ENCODE measurements around the gene B3GNT7. TPM values are rescaled to one million over a fixed set of nuclear protein-coding genes. Genes with fewer than 3 reads are reported as not detected.
"Not testable (repeated sequence)": the region's sequence is repeated elsewhere in the genome, so short reads cannot be mapped to it uniquely, and the experiment has no call there.

The B3GNT7 gene
- total RNA-seq, 1 donor from 2014 or later, result not detected

DNA sequence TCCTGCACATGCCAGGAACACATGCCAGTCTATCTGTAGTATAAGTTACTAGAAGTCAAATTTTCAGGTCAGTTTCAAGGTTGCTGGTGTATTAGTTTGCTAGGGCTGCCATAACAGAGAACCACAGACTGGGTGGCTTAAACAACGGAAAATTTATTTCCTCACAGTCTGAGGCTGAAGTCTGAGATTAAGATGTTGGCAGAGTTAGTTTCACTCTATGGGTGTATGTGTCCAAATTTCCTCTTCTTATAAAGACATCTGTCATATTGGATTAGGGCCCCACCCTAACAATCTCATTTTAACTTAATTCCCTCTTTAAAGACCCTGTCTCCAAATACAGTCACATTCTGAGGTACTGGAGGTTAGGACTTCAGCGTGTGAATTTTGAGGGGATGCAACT is 26.5 kb downstream of the B3GNT7 start:
- intact Hi-C loops (cut with micrococcal nuclease), result no loop called here

GRCh38 chr2:231423176-231423575 is 27.7 kb downstream of the B3GNT7 start:
- intact Hi-C loops (cut with micrococcal nuclease), result no loop called here

DNA sequence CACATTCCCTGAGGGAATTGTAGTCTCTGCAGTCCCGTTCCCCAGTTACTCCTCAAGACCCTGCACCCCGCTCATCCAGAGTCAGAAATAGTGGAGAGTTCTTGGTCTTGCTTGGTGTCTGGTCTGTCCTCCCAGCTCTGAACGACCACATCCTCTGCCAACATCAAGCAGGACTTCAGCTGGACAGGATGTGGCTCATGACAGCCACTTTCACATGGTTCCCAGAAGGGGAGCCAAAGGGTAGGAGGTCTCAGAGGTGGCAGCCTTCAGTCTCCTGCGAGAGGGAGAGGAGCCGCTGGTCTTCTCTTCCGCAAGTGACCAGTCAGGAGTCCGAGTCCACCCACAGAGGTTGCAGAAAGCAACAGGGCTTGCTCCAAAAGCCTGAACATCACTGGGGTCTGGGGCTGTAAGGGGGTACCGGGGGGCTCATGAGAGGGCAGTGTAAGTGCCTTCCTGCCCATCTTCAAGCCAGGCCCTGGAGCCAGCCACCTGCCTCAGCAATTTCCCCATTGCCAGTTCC is 29.8 kb downstream of the B3GNT7 start:
- intact Hi-C loops (cut with micrococcal nuclease), result no loop called here

DNA sequence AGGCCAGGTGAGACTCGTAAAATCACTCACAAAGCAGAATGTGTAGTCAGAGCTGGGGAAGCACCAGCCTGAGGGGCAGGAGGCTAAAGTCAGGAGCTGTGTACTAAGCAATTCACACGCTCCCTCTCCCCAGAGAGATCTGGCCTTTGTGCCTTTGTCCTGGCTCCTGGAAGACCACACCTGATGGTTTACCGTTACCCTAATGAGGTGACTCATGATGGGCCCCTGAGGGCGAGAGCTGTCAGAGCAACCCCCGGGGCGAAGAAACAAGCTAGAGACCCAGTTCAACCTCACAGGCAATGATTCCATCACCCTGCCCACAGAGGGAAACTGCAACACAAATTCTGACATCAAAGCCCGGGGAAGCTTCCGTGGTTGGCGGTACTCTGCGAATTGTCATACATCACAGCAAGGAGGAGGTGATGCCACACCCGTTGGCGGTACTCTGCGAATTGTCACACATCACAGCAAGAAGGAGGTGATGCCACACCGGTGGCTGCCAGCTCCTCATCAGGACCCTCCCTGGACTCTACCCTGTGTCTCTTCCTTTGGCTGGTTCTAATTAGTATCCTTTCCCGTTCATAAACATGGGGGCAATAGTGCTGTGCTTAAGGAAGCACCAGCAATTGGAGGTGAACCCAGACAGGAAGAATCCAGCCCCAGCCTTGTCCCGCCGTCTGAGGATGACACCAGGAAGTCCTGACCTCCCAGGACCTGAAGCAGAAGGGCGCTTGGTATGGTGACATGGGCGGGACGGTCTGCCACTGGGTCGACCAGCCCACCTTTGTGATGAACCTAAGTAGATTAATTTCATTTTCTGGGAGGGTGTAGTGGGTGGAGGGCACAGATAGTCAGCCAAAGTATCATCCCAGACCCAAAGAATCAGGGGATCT is 30.5 kb downstream of the B3GNT7 start:
- intact Hi-C loops (cut with micrococcal nuclease), result no loop called here

GRCh38 chr2:231427116-231427515 is 31.6 kb downstream of the B3GNT7 start:
- intact Hi-C loops (cut with micrococcal nuclease), result no loop called here

DNA sequence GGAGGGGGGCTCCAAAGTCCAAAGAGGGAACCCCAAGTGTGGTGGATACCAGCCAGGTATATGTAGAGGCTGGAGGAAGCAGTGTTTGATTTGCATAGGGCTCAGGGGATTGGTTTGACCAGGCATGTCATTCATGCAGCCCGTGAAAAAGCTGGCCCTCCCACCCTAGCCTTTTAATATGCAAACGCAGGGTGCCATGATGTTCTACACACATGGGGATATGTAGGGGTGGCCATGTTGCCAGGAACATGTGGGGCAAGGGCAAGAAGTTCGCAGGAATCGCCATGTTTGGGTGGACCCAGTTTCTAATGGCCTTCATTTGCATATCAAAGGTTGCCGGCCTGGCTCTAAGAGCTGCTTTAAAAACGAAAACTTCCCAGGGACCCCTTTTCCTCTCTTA is 33.6 kb downstream of the B3GNT7 start:
- intact Hi-C loops (cut with micrococcal nuclease), result no loop called here

DNA sequence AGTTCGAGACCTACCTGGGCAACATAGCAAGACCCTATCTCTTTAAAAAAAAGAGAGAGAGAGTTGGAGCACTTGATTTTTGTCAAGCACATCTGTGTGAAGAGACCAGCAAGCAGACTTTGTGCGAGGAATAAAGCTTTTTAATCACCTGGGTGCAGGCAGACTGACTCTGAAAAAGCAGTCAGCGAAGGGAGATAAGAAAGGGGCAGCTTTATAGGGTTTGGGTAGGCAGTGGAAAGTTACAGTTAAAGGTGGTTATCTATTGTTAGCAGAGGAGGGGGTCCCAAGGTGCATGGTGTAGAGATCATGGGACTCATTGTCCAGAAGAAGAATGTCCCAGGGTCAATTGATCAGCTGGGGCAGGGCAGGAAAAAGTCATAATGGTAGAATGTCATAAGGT is 34.4 kb downstream of the B3GNT7 start:
- intact Hi-C loops (cut with micrococcal nuclease), result no loop called here

DNA sequence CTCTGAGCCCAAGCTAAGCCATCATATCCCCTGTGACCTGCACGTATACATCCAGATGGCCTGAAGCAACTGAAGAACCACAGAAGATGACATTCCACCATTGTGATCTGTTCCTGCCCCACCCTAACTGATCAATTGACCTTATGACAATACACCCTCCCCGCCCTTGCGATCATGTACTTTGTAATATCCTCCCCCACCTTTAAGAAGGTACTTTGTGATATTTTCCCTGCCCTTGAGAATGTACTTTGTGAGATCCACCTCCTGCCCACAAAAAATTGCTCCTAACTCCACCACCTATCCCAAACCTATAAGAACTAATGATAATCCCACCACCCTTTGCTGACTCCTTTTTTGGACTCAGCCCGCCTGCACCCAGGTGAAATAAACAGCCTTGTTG is 34.9 kb downstream of the B3GNT7 start:
- intact Hi-C loops (cut with micrococcal nuclease), result not testable (repeated sequence)

GRCh38 chr2:231431606-231432005 is 36.1 kb downstream of the B3GNT7 start:
- intact Hi-C loops (cut with micrococcal nuclease), result no loop called here

DNA sequence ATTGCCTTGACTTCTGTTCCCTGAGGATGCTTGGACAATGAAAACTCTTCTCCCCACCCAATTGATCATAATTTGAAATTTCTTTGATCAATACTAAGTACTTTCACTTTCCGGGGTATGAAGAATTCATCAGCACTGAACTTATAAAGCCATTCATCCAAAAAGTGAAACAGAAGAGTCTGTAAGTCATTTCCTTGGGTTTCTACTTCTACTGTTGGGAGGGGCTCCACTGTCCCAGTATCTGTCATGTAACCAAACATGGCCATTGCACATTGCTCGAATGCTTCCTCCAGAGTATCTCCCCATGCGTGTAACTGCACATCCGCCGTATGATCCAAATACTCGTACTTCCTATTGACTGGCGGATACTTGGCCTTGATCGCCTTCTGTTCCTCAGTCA is 38.5 kb downstream of the B3GNT7 start:
- intact Hi-C loops (cut with micrococcal nuclease), result no loop called here

DNA sequence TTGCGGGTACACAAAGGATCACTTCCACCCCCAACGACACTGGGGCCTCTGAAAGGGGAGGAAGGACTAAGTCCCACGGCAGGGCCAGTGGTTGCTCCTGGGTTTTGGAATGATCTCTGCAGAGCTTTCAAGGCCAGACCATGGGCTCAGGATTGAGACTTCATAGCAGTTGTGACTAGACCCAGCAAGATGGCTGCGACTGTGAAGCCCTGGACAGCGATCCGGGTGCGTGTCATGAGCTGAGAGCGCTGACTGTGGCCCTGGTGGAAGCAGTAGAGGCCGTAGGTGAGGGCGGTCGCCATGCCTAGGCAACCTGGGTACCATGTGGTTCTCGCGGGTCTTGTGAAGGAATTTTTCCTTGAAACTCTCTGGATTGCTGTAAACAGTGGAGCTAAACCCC is 41.4 kb downstream of the B3GNT7 start:
- intact Hi-C loops (cut with micrococcal nuclease), result no loop called here

DNA sequence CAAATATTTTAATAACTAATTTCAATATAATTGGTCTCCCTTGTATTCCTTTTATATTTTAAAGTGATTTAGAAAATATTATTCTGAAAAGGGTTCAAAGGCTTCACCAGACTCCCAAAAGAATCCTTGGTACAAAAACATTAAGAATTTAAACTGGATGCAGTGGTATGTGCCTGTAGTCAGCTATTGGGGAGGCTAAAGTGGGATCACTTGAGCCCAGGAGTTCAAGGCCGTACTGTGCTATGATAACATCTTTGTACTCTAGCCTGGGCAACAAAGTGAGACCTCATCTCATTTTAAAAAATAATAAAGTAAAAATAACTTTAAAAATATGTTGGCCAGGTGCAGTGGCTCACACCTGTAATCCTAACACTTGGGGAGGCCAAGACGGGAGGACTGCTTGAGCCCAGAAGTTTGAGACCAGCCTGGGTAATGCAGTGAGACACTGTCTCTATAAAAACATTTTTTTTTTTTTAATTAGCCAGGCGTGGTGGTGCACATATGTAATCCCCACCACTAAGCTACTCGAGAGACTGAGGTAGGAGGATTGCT is 54.1 kb downstream of the B3GNT7 start:
- intact Hi-C loops (cut with micrococcal nuclease), result no loop called here

- intact Hi-C loops (cut with micrococcal nuclease), result no loop called here
Measured at GRCh38 chr2:231450548-231450989, 55.1 kb downstream of the B3GNT7 start.

Other genes with a start within 250 kb of the B3GNT7 start
- gene ARMC9, start 197.1 kb upstream of the B3GNT7 start, total RNA-seq, result 0.50 and 1.1 TPM in 2 replicates
- gene NCL, start 68.8 kb downstream of the B3GNT7 start, total RNA-seq, result 814 and 850 TPM in 2 replicates
- gene NMUR1, start 134.7 kb downstream of the B3GNT7 start, total RNA-seq, result 6.9 and 8.1 TPM in 2 replicates
- not detected in 2 replicates for gene TEX44, start 197.2 kb downstream of the B3GNT7 start, total RNA-seq